Activated B cell treated with CpG ODN at 0.5 μM for 24 hours (primary cell): Measurements from ENCODE around the gene TRIM9. TPM values are rescaled to one million over a fixed set of nuclear protein-coding genes. Genes with fewer than 3 reads are reported as not detected.

Experiments
- ATAC-seq: fragments of 200-7000 bp; cut with Tn5 transposase; one replicate; pipeline ENCODE4 v1.10.0; 2021; ENCODE audit warnings: low read depth, mild to moderate bottlenecking, moderate library complexity
- CTCF ChIA-PET: fragments of 350-600 bp; sonication (Branson Sonifier 250); formaldehyde crosslinking; loops from one replicate; lab custom pipeline; 2021; ENCODE audit warnings: antibody characterized with exemption; lab: Charles Lee
- POLR2A ChIA-PET: fragments of 350-600 bp; sonication (Branson Sonifier 250); formaldehyde crosslinking; loops from one replicate; lab custom pipeline; 2021; ENCODE audit warnings: antibody characterized with exemption; lab: Charles Lee
- DNase-seq: peaks from one replicate; pipeline ENCODE4 v3.0.0; 2022
- H3K27ac Mint-ChIP-seq: one replicate; pipeline ENCODE4 v1.8.0; 2020; ENCODE audit warnings: mixed read lengths
- H3K27me3 Mint-ChIP-seq: one replicate; pipeline ENCODE4 v1.8.0; 2021; ENCODE audit warnings: mixed read lengths
- H3K36me3 Mint-ChIP-seq: one replicate; pipeline ENCODE4 v1.8.0; 2021; ENCODE audit warnings: low read depth, mixed read lengths
- H3K4me1 Mint-ChIP-seq: one replicate; pipeline ENCODE4 v1.8.0; 2021; ENCODE audit warnings: mixed read lengths
- H3K4me3 Mint-ChIP-seq: one replicate; pipeline ENCODE4 v1.8.0; 2020; ENCODE audit warnings: mild to moderate bottlenecking, mixed read lengths
- H3K9me3 Mint-ChIP-seq: one replicate; pipeline ENCODE4 v1.8.0; 2020; ENCODE audit warnings: mixed read lengths
- intact Hi-C: fragments of 100-400 bp; cut with micrococcal nuclease; formaldehyde crosslinking; loops from one replicate; pipeline ENCODE4 v1.15.1; 2024
- total RNA-seq: library from RNA; stranded (reverse); gene quantifications from 2 replicates; pipeline ENCODE4 v1.2.3, GENCODE V29; 2022
- TF ChIP-seq, protein P1 (sequence below): fragments of 200-600 bp; IDR thresholded peaks from one replicate; pipeline ENCODE4 v1.8.0; 2022; ENCODE audit warnings: antibody characterized with exemption, mild to moderate bottlenecking

The TRIM9 gene
- total RNA-seq, 1 donor from 2014 or later, result 0.67 TPM

DNA sequence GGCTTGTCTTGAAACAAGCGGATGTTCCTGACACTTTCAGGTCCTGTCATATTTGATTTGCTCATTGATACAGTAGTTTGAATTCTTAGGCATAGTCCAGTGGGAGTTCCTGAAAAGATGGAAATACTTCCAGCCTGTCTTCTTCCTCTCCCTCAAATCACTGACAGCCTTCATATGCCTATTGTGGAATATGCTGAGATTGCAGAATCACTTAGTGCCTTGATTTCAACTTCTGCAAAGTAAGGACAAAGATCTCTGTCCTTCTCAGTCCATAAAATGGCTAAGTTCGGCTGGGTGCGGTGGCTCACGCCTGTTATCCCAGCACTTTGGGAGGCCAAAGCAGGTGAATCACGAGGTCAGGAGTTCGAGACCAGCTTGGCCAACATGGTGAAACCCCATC, 143.9 kb downstream of the TRIM9 start:
- no peaks in the 10 kb centered on the region for H3K36me3 Mint-ChIP-seq
- TF ChIP-seq, protein P1, sequence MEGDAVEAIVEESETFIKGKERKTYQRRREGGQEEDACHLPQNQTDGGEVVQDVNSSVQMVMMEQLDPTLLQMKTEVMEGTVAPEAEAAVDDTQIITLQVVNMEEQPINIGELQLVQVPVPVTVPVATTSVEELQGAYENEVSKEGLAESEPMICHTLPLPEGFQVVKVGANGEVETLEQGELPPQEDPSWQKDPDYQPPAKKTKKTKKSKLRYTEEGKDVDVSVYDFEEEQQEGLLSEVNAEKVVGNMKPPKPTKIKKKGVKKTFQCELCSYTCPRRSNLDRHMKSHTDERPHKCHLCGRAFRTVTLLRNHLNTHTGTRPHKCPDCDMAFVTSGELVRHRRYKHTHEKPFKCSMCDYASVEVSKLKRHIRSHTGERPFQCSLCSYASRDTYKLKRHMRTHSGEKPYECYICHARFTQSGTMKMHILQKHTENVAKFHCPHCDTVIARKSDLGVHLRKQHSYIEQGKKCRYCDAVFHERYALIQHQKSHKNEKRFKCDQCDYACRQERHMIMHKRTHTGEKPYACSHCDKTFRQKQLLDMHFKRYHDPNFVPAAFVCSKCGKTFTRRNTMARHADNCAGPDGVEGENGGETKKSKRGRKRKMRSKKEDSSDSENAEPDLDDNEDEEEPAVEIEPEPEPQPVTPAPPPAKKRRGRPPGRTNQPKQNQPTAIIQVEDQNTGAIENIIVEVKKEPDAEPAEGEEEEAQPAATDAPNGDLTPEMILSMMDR, result no peak
- no peak for DNase-seq
- no peaks in the 10 kb centered on the region for H3K27me3 Mint-ChIP-seq
- intact Hi-C loops, result no loop called here
- CTCF ChIA-PET, result no interaction called here
- H3K4me1 Mint-ChIP-seq, result no peaks in the 10 kb centered on the region
- H3K27ac Mint-ChIP-seq, result no peak overlapping the region
- no peak overlapping the region for H3K4me3 Mint-ChIP-seq
- ATAC-seq, result no peak
- no peaks in the 10 kb centered on the region for H3K9me3 Mint-ChIP-seq
- POLR2A ChIA-PET, result no interaction called here

DNA sequence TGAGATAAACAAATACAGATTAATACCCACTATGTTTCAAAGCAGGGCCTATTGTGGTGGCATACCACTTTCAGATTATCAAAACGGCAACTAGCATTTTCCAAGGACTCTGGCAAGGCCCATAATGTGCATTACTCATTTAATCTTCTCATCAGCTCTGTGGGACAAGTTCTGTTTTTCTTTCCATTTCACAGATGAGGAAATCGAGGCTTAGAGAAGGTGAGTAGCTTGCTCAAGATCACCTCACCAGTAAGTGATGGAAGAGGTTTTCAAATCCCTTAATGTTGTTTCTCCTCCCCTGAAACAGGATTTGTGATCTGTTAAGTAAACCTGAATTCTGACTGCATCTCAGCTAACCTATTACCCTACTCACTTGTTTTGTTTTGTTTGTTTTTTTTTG, 146.7 kb downstream of the TRIM9 start:
- H3K27ac Mint-ChIP-seq, result no peak overlapping the region
- ATAC-seq, result no peak
- TF ChIP-seq, protein P1, result no peak
- DNase-seq, result no peak
- peaks cover 13% of the 10 kb centered on the region for H3K4me1 Mint-ChIP-seq
- no peak overlapping the region for H3K4me3 Mint-ChIP-seq
- ChIA-PET POLR2A (no interaction called here), CTCF (no interaction called here)
- no peaks in the 10 kb centered on the region for H3K36me3 Mint-ChIP-seq
- H3K27me3 Mint-ChIP-seq, result peaks cover 11% of the 10 kb centered on the region
- H3K9me3 Mint-ChIP-seq, result no peaks in the 10 kb centered on the region
- intact Hi-C loops, result no loop called here

- intact Hi-C loops, result no loop called here
- POLR2A ChIA-PET, result no interaction called here
- H3K27ac Mint-ChIP-seq, result no peak overlapping the region
Observed at GRCh38 chr14:50947446-50947845, 147.5 kb downstream of the TRIM9 start.

DNA sequence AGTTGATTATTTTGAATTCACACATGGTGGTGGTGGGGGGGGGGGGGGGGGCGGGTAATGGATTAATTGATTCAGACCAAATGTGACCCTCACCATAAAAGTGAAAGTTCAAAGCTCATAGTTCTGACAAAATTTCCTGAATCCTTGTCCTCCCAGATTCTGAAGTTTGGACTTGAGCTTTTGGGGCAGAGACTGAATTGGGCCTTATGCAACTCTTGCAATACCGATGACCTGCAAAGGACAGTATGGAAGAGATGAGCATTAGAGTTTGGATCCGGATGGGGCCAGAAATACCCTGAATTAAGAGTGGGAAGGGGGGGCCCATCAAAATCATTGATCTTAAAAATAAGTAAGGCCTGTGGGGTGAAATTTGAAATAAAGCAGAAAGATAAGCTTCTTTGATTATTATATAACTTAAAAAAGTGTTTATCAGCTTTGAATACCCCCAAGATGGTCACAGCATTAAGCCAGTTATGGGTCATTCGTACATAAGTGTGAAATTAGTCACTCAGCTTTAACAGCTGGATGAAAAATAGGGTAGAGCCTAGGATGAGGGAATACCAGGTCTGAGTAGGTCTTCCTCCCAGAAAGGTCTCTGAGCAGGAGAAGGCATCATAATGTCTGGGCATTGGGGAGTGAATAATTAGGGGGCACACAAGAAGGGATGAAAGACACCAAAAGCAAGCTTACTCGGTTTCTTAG, 148.5 kb downstream of the TRIM9 start:
- ChIA-PET CTCF (no interaction called here), POLR2A (no interaction called here)
- intact Hi-C loops, result no loop called here
- no peak overlapping the region for H3K27ac Mint-ChIP-seq
- no peak overlapping the region for H3K4me3 Mint-ChIP-seq
- peaks cover 21% of the 10 kb centered on the region for H3K27me3 Mint-ChIP-seq
- no peak for ATAC-seq
- no peaks in the 10 kb centered on the region for H3K36me3 Mint-ChIP-seq
- H3K9me3 Mint-ChIP-seq, result no peaks in the 10 kb centered on the region
- TF ChIP-seq, protein P1, result no peak
- no peak for DNase-seq
- peaks cover 15% of the 10 kb centered on the region for H3K4me1 Mint-ChIP-seq

More at GRCh38 chr14:50947446-50947845, 147.5 kb downstream of the TRIM9 start:
- peaks cover 13% of the 10 kb centered on the region for H3K27me3 Mint-ChIP-seq
- no peaks in the 10 kb centered on the region for H3K36me3 Mint-ChIP-seq
- no peaks in the 10 kb centered on the region for H3K9me3 Mint-ChIP-seq
- DNase-seq (no peak), ATAC-seq (no peak)
- peaks cover 15% of the 10 kb centered on the region for H3K4me1 Mint-ChIP-seq
- CTCF ChIA-PET, result no interaction called here
- no peak overlapping the region for H3K4me3 Mint-ChIP-seq
- TF ChIP-seq, protein P1, result no peak

- H3K4me1 Mint-ChIP-seq, result peaks cover 15% of the 10 kb centered on the region
- no peaks in the 10 kb centered on the region for H3K36me3 Mint-ChIP-seq
- no peak for DNase-seq
- no peaks in the 10 kb centered on the region for H3K9me3 Mint-ChIP-seq
- peak overlapping the region; percentile 86 for H3K4me3 Mint-ChIP-seq
- TF ChIP-seq, protein P1, result no peak
- intact Hi-C loops, result loop anchor here (5.0 kb wide), 2 partner anchors 152 to 257 kb away; partner anchors contain the start of gene TRIM9
- no peak for ATAC-seq
- H3K27ac Mint-ChIP-seq, result no peak overlapping the region
- CTCF ChIA-PET, result no interaction called here
- POLR2A ChIA-PET, result no interaction called here
- peaks cover 33% of the 10 kb centered on the region for H3K27me3 Mint-ChIP-seq
Observed at GRCh38 chr14:50944647-50945413, 150.1 kb downstream of the TRIM9 start.
